ENCODE measurements around the gene IGF2.

DNA sequence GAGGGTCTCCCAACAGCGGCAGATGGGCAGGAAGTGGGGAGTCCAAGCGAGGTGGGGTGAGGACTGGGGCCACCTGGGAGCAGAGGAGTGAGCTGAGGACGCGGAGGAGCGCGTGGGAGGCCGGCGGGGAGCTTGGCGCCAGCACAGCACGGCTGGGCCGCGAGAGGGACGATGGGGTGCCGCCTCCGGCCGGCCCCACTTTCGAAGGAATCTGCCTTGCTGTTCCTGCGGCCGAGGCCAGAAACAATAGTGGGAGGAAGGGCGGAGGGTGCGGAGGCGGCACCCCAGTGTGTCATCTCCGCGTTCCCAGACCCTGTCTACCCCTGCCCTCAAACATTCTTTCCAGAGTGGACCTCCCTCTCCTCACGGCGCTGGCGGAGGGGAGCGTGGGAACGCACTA is 16.3 kb upstream of the IGF2 start:
- TF ChIP-seq POLR2A (IDR thresholded peaks at IDR 0.05) = no peak
- TF ChIP-seq, protein P1, sequence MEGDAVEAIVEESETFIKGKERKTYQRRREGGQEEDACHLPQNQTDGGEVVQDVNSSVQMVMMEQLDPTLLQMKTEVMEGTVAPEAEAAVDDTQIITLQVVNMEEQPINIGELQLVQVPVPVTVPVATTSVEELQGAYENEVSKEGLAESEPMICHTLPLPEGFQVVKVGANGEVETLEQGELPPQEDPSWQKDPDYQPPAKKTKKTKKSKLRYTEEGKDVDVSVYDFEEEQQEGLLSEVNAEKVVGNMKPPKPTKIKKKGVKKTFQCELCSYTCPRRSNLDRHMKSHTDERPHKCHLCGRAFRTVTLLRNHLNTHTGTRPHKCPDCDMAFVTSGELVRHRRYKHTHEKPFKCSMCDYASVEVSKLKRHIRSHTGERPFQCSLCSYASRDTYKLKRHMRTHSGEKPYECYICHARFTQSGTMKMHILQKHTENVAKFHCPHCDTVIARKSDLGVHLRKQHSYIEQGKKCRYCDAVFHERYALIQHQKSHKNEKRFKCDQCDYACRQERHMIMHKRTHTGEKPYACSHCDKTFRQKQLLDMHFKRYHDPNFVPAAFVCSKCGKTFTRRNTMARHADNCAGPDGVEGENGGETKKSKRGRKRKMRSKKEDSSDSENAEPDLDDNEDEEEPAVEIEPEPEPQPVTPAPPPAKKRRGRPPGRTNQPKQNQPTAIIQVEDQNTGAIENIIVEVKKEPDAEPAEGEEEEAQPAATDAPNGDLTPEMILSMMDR (IDR thresholded peaks at IDR 0.05) = no peak

All from thyroid gland (tissue), 4 donors.